ENCODE results near the gene APEH.
A peak's percentile ranks its signal among the peaks of the same experiment; 100 is the strongest.

Gene APEH

DNA sequence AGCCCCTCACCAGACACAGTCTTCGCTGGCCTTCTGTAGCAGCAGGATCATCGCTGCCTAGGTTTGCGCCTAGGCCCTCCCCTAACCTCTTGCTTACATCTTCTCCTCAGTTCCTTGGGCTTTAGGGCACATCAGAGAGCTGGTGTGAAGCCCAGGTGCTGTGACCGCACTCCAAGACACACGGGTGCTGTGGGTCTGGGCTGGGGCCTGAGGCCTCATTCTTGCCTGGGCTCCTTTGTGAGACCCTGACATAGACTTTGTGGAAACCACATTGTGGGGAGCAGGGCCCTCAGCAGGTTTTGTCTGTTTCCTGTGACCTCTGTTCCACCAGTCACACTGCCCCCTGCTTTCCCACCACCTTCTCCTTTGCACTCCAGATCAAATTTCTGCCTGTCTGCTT is 37.3 kb downstream of the APEH start:
- H3K27me3 Mint-ChIP-seq (ENCODE audit: low read depth, poor library complexity): peaks cover 3% of the 10 kb centered on the region
- DNase-seq: no peak
- H3K27ac Mint-ChIP-seq: peak overlapping the region; percentile 97
- H3K4me3 Mint-ChIP-seq: no peak overlapping the region
- TF ChIP-seq, protein P1, sequence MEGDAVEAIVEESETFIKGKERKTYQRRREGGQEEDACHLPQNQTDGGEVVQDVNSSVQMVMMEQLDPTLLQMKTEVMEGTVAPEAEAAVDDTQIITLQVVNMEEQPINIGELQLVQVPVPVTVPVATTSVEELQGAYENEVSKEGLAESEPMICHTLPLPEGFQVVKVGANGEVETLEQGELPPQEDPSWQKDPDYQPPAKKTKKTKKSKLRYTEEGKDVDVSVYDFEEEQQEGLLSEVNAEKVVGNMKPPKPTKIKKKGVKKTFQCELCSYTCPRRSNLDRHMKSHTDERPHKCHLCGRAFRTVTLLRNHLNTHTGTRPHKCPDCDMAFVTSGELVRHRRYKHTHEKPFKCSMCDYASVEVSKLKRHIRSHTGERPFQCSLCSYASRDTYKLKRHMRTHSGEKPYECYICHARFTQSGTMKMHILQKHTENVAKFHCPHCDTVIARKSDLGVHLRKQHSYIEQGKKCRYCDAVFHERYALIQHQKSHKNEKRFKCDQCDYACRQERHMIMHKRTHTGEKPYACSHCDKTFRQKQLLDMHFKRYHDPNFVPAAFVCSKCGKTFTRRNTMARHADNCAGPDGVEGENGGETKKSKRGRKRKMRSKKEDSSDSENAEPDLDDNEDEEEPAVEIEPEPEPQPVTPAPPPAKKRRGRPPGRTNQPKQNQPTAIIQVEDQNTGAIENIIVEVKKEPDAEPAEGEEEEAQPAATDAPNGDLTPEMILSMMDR (IDR thresholded peaks at IDR 0.05): no peak
- H3K4me1 Mint-ChIP-seq: peaks cover 24% of the 10 kb centered on the region
- H3K9me3 Mint-ChIP-seq: no peaks in the 10 kb centered on the region
- peaks cover 4% of the 10 kb centered on the region for H3K36me3 Mint-ChIP-seq (ENCODE audit: low read depth)

DNA sequence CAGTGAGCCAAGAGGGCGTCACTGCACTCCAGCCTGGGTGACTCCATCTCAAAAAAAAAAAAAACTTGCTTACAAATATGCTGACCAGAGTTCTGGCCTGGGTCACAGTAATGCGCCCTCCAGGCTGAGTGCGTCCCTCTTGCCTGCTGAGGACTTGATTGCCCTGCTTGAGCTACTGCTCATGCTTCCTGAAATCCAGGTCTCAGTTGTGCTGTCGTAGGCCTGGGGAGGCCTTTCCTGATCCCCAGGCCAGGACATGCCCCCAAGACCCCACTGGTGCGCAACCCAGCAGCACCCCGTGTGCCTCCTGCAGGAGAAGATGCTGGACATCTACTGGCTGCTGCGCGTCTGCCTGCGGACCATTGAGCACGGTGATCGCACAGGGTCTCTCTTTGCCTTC is 38.0 kb downstream of the APEH start:
- H3K36me3 Mint-ChIP-seq (ENCODE audit: low read depth): peaks cover 4% of the 10 kb centered on the region
- H3K9me3 Mint-ChIP-seq: no peaks in the 10 kb centered on the region
- TF ChIP-seq, protein P1 (IDR thresholded peaks at IDR 0.05): no peak
- no peak overlapping the region for H3K4me3 Mint-ChIP-seq
- peaks cover 3% of the 10 kb centered on the region for H3K27me3 Mint-ChIP-seq (ENCODE audit: low read depth, poor library complexity)
- no peak for DNase-seq
- peak overlapping the region; percentile 97 for H3K27ac Mint-ChIP-seq
- H3K4me1 Mint-ChIP-seq: peaks cover 21% of the 10 kb centered on the region

DNA sequence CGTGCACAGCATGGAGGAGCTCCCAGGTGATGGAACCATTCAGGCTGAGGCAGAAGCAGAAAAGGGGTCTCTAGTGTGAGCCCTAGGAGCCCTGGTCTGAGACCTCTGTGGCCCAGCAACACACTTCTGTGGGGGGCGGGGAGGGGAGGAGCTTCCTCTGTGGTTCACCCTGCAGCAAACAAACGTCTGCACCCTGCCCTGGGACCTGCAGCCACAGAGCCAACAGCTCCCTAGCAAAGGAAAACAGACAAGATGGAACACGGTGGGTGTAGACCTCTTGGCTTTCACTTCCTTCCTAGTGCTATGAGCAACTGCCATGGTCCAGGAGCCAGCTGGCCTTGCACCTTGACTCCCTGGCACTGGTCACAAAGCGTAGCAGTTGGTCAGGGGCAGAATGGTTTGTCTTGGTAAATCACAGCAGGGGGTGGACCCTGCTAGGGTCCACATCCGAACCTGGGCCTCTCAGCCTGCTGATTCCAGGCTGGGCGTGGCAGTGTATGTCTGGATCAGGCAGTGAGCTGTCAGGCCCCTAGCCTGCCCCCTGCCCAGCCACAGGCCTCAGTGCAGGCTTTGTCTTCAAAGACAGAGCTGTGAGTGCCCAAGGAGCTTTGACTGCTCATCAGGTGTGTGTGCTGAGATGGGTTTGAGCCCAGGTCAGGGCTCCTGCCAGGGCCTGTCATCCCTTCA is 38.6 kb downstream of the APEH start:
- Mint-ChIP-seq H3K4me1 (peaks cover 20% of the 10 kb centered on the region), H3K4me3 (no peak overlapping the region), H3K36me3 (ENCODE audit: low read depth) (peaks cover 4% of the 10 kb centered on the region), H3K9me3 (no peaks in the 10 kb centered on the region), H3K27me3 (ENCODE audit: low read depth, poor library complexity) (peaks cover 3% of the 10 kb centered on the region), H3K27ac (no peak overlapping the region)
- TF ChIP-seq, protein P1 (IDR thresholded peaks at IDR 0.05): no peak
- DNase-seq: no peak

DNA sequence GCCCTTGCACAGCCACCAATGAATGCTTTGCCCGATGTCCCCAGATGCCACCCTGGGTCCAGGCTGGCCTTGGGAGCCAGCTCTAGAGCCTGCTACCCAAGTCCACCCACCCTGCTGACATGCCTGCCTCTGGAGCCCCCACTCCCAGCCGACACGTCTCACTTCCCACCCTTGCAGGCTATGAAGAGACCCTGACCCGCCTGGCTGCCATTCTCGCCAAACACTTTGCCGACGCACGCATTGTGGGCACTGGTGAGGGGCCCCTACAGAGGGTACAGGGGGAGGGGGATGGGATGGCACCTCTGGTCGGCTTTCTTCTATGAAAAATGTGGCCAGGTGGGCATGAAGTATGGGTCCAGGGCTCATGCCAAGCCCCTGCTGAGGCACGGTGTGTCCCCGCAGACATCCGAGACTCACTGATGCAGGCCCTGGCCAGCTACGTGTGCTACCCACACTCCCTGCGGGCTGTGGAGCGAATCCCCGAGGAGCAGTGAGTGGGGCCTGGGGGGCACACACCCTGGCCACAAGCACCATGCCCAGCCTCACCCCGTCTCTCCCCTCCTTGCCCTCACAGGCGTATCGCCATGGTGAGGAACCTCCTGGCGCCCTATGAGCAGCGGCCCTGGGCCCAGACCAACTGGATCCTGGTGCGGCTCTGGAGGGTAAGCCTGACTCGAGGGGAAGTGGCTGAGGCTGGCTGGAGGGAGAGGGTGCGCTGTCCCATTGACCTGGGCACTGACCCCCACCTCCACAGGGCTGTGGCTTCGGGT is 39.4 kb downstream of the APEH start:
- peaks cover 3% of the 10 kb centered on the region for H3K27me3 Mint-ChIP-seq (ENCODE audit: low read depth, poor library complexity)
- no peak for DNase-seq
- no peaks in the 10 kb centered on the region for H3K9me3 Mint-ChIP-seq
- TF ChIP-seq, protein P1 (IDR thresholded peaks at IDR 0.05): no peak
- H3K4me3 Mint-ChIP-seq: no peak overlapping the region
- H3K4me1 Mint-ChIP-seq: peaks cover 20% of the 10 kb centered on the region
- no peak overlapping the region for H3K27ac Mint-ChIP-seq
- peaks cover 1% of the 10 kb centered on the region for H3K36me3 Mint-ChIP-seq (ENCODE audit: low read depth)

GRCh38 chr3:49714728-49715550 is 40.8 kb downstream of the APEH start:
- H3K4me3 Mint-ChIP-seq: no peak overlapping the region
- H3K27me3 Mint-ChIP-seq (ENCODE audit: low read depth, poor library complexity): peaks cover 3% of the 10 kb centered on the region
- TF ChIP-seq, protein P1 (IDR thresholded peaks at IDR 0.05): no peak
- no peaks in the 10 kb centered on the region for H3K36me3 Mint-ChIP-seq (ENCODE audit: low read depth)
- H3K4me1 Mint-ChIP-seq: peaks cover 33% of the 10 kb centered on the region
- no peak for DNase-seq
- no peak overlapping the region for H3K27ac Mint-ChIP-seq
- no peaks in the 10 kb centered on the region for H3K9me3 Mint-ChIP-seq

All from nephron progenitor cell (in vitro differentiated cells).